Duodenal mucosa (tissue), 2 donors: ENCODE data around the gene EDIL3.
A peak's percentile ranks its signal among the peaks of the same experiment; 100 is the strongest.

Experiments used
- H3K27ac ChIP-seq: one replicate; pipeline ENCODE4 v1.7.0; 2013; ENCODE audit warnings: low read depth, low read length
- H3K27me3 ChIP-seq, 2 donors: one replicate each; pipeline ENCODE4 v1.7.0; 2013; ENCODE audit warnings: low read length in 2 of 2, control low read depth in 1 of 2; ENCODE audit not compliant: insufficient read depth in 2 of 2, control insufficient read depth in 1 of 2
- H3K36me3 ChIP-seq, 2 donors: one replicate each; pipeline ENCODE4 v1.7.0; 2013; ENCODE audit warnings: low read length in 2 of 2, control low read depth in 1 of 2; ENCODE audit not compliant: insufficient read depth in 2 of 2, control insufficient read depth in 1 of 2
- H3K4me1 ChIP-seq, 2 donors: one replicate each; pipeline ENCODE4 v1.7.0; 2013; ENCODE audit warnings: low read length in 2 of 2, control low read depth in 1 of 2; ENCODE audit not compliant: insufficient read depth in 2 of 2, control insufficient read depth in 1 of 2
- H3K4me3 ChIP-seq, 2 donors: one replicate each; pipeline ENCODE4 v1.7.0; 2013; ENCODE audit warnings: low read length in 2 of 2, low read depth in 1 of 2
- H3K9ac ChIP-seq, 2 donors: one replicate each; pipeline ENCODE4 v1.7.0; 2013; ENCODE audit warnings: low read length in 2 of 2, low read depth in 1 of 2
- H3K9me3 ChIP-seq, 2 donors: one replicate each; pipeline ENCODE4 v1.7.0; 2013; ENCODE audit warnings: low read length in 2 of 2, control low read depth in 1 of 2; ENCODE audit not compliant: control insufficient read depth in 1 of 2

Gene EDIL3

GRCh38 chr5:84384604-84385575, at the start of gene EDIL3:
Gene EDIL3 (minus strand): TSS chr5:84384880. CDS start chr5:84384374, 506 bp downstream.
- H3K27ac ChIP-seq = peak within 1 kb of the TSS; percentile 56
- peaks cover 23 to 30% of the 10 kb centered on the region in 2 donors for H3K27me3 ChIP-seq
- peak within 1 kb of the TSS; percentile 25 to 51 for H3K9ac ChIP-seq
- H3K9me3 ChIP-seq = no peaks in the 10 kb centered on the region
- no peaks in the 10 kb centered on the region for H3K4me1 ChIP-seq
- H3K36me3 ChIP-seq = no peaks in the 10 kb centered on the region
- H3K4me3 ChIP-seq = peak within 1 kb of the TSS; percentile 61 to 66

DNA sequence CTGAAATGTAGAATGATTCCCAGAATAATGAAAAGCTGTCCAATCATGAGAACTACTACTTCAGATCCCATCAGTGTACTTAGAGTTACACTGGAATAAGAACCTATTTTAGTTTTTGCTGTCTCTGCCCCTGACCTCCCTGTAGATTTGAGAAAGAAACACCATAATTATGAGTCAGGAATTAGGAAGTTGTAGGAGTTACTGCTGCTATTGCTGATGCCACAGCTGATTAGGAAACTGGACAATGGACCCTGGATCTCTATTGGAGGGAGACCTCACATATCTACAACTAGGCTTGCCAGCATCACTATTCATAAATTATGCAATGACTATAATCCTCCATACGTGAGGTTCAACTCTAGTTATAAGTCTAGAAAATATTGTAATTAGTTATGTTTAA, 48.8 kb upstream of the EDIL3 start:
- H3K9me3 ChIP-seq = no peaks in the 10 kb centered on the region
- H3K27ac ChIP-seq = no peak overlapping the region
- H3K4me3 ChIP-seq = no peak overlapping the region
- no peaks in the 10 kb centered on the region for H3K36me3 ChIP-seq
- no peak overlapping the region for H3K9ac ChIP-seq
- H3K4me1 ChIP-seq = no peaks in the 10 kb centered on the region
- no peaks in the 10 kb centered on the region for H3K27me3 ChIP-seq

DNA sequence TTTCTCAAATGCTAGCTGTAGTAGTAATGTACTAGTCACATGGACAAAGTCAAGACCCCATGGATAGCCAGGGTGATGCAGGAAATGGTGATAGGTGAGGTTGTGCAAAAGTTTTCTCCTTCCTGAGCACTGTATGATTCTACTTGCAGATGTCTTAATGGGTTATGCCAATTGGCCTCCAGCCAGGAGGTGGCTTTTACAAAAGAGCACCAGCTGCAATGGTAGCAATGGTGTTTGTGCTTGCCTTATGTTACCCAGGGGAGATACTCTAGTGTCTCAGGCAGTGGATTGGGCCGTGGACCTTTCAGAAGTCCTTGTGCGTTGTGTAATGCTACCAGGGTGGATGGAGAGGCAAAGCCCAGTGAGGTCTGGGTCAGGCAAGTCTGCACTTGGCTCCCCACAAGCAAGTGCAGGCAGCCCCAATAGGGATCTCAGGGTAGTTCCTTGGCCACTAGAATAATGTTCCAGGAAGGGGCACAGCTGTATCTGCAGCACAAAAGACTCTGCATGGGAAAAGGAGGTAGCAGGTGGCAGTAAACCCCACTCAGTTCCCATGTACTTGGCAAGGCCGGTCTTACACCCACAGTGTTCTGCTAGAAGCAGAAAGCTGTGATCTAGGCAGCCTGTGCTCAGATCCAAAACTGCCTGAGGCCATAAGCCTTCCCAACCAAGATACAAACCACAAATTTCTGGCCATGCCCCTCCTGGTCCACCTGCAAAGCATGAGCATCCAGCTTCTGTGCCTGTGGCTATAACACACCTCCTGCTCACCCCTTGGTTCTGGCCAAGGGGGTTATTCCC, 46.4 kb upstream of the EDIL3 start:
- no peak overlapping the region for H3K4me3 ChIP-seq
- H3K4me1 ChIP-seq = no peaks in the 10 kb centered on the region
- H3K9ac ChIP-seq = no peak overlapping the region
- no peaks in the 10 kb centered on the region for H3K27me3 ChIP-seq
- H3K27ac ChIP-seq = no peak overlapping the region
- H3K9me3 ChIP-seq = no peaks in the 10 kb centered on the region
- no peaks in the 10 kb centered on the region for H3K36me3 ChIP-seq

GRCh38 chr5:84430079-84430478, 45.4 kb upstream of the EDIL3 start:
- no peak overlapping the region for H3K9ac ChIP-seq
- H3K36me3 ChIP-seq = no peaks in the 10 kb centered on the region
- no peaks in the 10 kb centered on the region for H3K4me1 ChIP-seq
- no peaks in the 10 kb centered on the region for H3K9me3 ChIP-seq
- H3K4me3 ChIP-seq = no peak overlapping the region
- H3K27me3 ChIP-seq = no peaks in the 10 kb centered on the region
- no peak overlapping the region for H3K27ac ChIP-seq

- no peak overlapping the region for H3K9ac ChIP-seq
- H3K27me3 ChIP-seq = no peaks in the 10 kb centered on the region
- no peak overlapping the region for H3K27ac ChIP-seq
- H3K4me3 ChIP-seq = no peak overlapping the region
- H3K4me1 ChIP-seq = no peaks in the 10 kb centered on the region
- H3K36me3 ChIP-seq = no peaks in the 10 kb centered on the region
- no peaks in the 10 kb centered on the region for H3K9me3 ChIP-seq
Observed at GRCh38 chr5:84425365-84425881, 40.7 kb upstream of the EDIL3 start.

- Histone ChIP-seq H3K4me1 (no peaks in the 10 kb centered on the region), H3K27ac (no peak overlapping the region), H3K4me3 (no peak overlapping the region), H3K36me3 (no peaks in the 10 kb centered on the region), H3K9ac (no peak overlapping the region), H3K9me3 (no peaks in the 10 kb centered on the region), H3K27me3 (no peaks in the 10 kb centered on the region)
Observed at GRCh38 chr5:84419742-84420141, 35.1 kb upstream of the EDIL3 start.

DNA sequence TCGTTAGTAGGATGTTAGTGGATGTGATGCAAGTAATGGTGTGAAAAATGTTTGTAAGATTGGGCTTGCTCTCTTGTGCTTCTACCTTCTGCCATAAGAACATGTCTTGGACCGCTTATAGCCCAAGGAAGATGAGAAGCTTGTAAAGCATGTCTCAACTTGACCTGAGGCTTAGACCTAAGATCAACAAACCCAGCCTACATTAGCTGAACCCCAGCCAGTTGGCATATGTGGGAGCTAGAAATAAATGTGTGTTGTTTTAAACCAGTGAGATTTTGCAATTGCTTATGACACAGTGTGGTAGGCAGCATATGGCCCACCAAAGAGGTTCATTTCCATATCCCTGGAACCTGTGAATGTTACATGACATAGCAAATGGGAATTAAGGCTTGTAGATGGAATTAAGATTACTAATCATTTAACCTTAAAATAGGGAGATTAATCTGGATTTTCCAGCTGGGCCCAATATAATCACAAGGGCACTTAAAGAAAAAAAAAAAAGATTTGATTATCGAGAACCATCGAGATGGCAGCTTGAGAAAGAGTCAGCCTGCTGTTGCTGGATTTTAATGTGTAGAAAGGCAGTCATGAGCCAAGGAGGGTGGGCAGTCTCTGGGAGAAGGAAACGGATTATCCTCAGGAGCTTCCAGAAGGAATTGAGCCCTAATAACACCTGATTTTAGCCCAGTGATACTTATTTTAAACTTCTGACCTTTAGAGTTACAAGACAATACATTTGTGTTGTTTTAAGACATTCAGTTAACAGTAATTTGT, 27.3 kb upstream of the EDIL3 start:
- Histone ChIP-seq H3K27me3 (no peaks in the 10 kb centered on the region), H3K9me3 (no peaks in the 10 kb centered on the region), H3K9ac (no peak overlapping the region), H3K27ac (no peak overlapping the region), H3K4me1 (no peaks in the 10 kb centered on the region), H3K36me3 (no peaks in the 10 kb centered on the region), H3K4me3 (no peak overlapping the region)

DNA sequence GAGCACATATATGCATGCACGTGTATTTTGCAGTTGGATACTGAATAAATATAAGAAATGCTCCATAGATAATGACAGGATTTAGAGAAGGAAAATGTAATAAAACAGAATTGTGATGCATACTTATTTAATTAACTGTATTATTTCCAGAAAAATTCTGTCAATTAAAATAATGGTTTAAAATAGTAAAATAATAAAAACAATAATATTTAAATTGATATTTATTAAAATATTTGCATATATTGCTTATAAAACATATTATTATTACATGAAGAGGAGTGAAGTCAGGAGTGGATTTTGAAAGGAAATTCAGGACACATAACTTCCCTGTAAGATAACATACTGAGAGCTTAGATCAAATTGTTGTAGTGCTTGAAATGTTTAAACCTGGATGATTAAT, 21.4 kb upstream of the EDIL3 start:
- no peak overlapping the region for H3K4me3 ChIP-seq
- no peaks in the 10 kb centered on the region for H3K27me3 ChIP-seq
- no peak overlapping the region for H3K9ac ChIP-seq
- H3K9me3 ChIP-seq = no peaks in the 10 kb centered on the region
- H3K36me3 ChIP-seq = no peaks in the 10 kb centered on the region
- no peaks in the 10 kb centered on the region for H3K4me1 ChIP-seq
- H3K27ac ChIP-seq = no peak overlapping the region

DNA sequence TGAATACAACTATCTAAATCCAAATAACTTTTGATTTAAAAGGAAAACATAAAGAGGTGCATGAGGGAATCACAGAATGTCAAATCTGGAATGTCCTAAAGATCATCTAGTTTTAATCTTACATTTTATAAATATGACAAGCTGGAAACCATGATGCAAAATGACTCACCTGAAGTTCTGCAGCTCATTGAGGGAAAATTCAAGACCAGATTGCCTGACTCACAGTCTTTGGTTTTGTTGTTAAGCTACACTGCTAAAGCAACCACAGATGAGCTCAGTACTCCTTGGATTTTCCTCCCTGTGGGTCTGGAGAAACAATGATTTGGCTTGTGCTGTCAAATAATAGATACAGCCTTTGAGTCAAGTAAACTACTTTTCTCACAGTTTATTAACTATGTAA, 19.1 kb upstream of the EDIL3 start:
- H3K4me3 ChIP-seq = no peak overlapping the region

More for the DNA sequence above, 19.1 kb upstream of the EDIL3 start:
- Histone ChIP-seq H3K27me3 (no peaks in the 10 kb centered on the region), H3K27ac (no peak overlapping the region), H3K9ac (no peak overlapping the region), H3K4me1 (no peaks in the 10 kb centered on the region), H3K36me3 (no peaks in the 10 kb centered on the region), H3K9me3 (no peaks in the 10 kb centered on the region)
